ENCODE results near the gene PLPP1.

Gene PLPP1

DNA sequence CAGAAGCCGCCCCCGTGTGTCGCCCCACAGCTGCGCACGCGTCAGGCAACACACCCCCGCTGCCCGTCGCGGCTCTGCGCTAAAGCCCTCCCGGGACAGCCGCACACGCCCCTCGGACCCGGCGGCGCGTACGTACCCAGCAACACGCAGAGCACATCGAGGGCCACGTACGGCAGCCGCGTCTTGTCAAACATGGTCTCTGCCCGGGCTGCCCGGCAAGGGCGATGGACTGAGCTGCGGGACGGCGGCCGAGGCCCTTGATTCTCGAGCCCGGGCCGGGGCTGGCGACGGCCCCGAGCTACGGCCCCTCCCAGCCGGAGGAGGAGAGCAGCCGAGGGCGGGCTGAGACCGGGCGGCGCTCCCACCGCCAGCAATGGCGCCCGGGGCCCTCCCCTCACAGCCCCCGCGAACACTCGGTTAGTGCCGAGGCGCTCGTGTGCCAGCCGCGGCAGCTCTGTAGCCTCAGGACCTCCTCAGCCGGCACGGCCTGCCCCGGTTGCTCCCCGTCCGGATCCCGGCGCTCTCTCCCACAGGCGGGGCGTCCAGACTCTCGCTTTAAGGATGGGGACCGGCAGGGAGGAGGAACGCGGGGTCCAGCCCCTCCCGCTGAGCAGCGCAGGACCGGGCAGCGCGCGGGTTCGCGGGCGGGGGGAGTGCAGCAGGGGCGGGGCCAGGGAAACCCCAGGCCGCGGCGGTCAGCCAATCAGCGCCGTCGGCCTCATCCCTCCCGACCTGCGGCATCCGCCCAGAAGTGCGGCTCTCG lies at the start of gene PLPP1:
PLPP1 (minus strand) TSS at position 529 of the 763 bp plus-strand sequence; CDS start at position 194, 335 bp downstream.
- peak; percentile 80 for DNase-seq

GRCh38 chr5:55583578-55583977 lies 48.8 kb upstream of the PLPP1 start:
- DNase-seq = no peak

DNA sequence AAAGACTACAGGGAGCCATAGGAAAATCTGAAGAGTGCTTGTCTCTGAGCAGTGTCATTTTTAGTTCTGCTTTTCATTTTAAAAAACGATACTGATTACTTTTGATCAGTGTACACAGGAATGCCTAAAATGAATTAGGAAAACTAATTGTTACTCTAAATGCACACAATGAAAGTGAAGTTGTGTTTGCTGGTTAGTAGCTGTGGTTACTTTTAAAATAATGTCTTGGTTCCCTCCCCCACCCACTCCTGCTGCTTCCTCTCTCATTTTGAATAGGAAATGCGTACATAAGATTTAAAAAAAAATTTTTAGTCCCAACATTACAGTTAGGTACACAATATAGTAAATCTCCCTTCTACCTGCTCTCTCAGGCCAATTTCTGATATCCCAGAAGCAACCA lies 47.5 kb upstream of the PLPP1 start:
- DNase-seq = no peak

GRCh38 chr5:55580042-55580441 lies 45.3 kb upstream of the PLPP1 start:
- no peak for DNase-seq

DNA sequence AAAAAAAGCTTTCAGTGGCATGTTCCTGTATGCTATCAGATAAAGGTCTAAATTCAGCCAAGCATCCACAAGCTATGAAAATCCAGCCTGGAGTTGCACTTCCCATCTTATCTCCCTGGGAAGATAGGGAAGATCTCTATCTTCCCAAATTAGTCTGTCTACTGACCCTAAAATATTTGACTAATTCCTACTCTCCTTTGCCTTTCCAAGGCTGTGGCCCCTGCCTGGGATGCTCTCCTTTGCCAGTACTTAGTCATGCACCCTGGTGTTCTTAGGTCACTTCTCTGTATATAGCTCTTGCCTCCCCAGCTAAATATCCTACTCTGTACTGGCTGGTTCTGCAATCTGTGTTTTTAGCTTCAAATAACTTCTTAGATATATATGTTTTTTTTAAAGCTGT lies 44.0 kb upstream of the PLPP1 start:
- no peak for DNase-seq

DNA sequence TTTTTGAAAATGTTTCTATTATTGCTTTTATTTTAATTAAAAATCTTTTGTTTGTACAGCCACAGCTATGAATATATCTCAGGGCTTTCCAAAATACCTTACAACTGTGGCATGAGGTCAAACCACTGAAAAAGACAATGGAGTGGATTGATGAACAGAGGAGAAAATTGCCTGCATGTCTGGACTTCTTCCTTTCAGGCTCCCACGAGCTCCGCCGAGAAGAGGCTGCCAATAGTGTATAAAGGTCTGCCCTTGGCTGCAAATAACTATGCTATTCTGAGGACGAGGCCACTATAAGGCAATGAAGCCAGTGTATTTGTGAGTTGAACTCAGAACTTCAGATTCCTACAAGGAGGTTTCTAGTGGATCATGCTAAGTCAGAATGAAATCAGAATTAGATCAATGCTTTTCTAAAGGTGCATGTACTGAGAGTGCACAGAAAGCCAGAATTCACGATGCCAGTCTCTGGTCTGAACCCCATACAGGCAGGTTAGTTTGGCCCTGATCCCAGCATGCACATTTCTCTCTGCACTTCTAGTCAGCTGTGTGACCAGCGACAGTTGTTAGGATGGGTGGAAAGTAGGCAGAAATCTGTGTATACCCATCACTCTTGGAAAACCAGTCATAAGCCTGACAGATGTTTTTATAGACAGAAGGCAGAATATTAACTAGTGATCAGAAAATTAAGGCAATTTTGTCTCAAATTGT lies 42.7 kb upstream of the PLPP1 start:
- no peak for DNase-seq

- DNase-seq = no peak
Observed at GRCh38 chr5:55576661-55577060, 41.9 kb upstream of the PLPP1 start.

DNA sequence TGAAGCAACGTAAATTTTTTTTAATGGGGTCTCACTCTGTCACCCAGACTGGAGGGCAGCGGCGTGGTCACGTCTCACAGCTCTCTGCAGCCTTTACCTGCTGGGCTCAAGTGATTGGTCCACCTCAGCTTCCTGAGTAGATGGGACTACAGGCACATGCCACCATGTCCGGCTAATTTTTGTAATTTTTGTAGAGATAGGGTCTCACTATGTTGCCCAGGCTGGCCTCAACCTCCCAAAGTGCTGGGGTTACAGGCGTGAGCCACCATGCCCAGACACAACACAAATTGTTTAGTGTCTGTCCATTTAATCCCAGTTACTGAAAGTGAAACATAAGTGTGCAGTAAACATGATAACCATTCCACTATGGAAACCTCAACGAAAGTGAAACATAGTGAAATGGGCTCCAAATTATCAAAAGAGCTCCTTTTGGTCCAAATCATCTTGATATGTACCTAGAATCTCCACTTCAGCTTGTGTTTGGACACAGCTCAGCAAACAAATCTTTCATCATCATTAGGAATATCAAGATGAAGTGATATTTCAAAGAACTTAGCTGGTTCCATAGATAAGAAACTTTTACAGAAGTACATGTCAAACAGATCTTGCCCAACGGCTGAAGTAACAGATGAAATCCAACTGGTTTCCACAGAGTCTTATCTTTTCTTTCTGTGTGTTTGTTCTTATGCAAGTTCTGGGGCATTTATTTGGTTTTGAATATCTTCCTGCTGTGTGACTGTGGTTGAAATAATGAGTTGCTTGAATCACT lies 41.2 kb upstream of the PLPP1 start:
- DNase-seq = no peak

GRCh38 chr5:55572600-55572999 lies 37.8 kb upstream of the PLPP1 start:
- no peak for DNase-seq

DNA sequence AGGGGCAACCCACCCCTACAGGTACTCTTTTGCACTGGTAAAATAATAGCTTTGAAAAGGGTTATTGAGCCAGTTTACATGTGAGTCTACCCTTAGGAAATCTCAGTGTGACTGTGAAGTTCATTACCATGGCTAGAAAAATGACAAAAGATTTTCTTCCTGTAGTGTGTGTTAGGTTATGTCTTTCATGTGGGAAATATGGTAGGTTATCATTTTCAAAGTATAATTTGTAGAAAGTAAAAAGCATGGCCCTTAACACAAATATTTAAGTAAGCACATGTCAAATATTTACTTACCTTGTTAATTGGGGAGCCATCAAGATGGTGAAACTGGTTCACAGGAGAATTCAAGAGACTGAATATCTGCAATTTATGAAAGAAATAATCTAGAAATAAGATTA lies 37.3 kb upstream of the PLPP1 start:
- DNase-seq = no peak

GRCh38 chr5:55570570-55570969 lies 35.8 kb upstream of the PLPP1 start:
- no peak for DNase-seq

- DNase-seq = no peak
Observed at GRCh38 chr5:55570026-55570425, 35.3 kb upstream of the PLPP1 start.

DNA sequence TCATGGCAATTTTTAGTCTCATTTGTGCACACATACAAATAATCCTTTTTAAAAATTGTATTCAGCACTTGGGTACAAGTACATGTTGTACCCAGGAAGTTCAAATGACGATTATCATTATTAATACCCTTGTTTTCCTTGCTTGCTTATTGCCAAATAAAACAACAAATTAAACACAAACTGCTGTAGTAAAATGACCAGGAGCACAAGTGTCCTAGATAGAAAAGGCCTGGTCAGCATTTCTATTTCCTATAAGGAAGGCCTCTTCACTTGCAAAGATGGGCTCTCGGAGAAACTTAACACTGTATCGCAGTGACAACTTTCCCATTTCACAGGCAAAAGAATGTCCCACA lies 34.7 kb upstream of the PLPP1 start:
- DNase-seq = no peak

DNA sequence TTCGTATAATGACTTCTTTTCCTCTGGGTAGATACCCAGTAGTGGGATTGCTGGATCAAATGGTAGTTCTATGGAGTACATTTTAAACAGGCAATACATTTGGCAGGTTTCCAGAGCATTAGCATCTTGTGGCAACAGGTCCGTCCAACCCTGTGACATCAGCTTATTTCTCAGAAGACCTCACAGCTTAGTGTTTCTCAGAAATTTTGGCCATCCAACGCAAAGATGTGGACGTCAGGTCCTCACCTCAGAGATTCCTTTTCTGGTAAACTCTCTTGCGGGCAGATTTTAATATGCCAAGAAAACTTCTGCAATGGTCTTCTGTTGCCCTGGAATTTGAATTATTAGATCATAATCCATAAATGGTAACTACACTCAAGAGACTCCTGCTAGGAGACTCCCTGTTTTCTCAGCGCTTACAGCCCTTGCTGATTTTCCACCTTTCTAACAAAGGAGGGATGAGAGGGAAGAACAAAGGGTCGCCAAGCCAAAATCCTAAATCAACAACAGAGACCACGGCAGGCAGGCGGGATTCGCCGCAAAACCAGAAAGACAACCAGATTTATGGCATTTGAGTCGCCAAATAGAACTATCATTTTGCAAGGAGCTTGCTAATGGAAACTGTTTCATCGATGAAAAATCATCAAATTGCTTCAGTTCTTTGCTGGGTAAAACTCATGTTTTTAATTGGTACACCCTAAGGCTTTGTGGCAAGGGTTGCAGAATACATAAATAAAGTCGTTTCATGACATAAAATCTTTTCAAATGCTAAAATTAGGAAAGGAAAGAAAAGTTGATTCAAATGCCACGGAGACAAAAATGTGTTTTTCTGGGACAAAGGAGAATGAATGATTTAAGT lies 34.1 kb upstream of the PLPP1 start:
- no peak for DNase-seq

GRCh38 chr5:55564721-55565120 lies 30.0 kb upstream of the PLPP1 start:
- DNase-seq = no peak

- no peak for DNase-seq
Observed at GRCh38 chr5:55558484-55558883, 23.7 kb upstream of the PLPP1 start.

- no peak for DNase-seq
Observed at GRCh38 chr5:55557123-55557522, 22.4 kb upstream of the PLPP1 start.

DNA sequence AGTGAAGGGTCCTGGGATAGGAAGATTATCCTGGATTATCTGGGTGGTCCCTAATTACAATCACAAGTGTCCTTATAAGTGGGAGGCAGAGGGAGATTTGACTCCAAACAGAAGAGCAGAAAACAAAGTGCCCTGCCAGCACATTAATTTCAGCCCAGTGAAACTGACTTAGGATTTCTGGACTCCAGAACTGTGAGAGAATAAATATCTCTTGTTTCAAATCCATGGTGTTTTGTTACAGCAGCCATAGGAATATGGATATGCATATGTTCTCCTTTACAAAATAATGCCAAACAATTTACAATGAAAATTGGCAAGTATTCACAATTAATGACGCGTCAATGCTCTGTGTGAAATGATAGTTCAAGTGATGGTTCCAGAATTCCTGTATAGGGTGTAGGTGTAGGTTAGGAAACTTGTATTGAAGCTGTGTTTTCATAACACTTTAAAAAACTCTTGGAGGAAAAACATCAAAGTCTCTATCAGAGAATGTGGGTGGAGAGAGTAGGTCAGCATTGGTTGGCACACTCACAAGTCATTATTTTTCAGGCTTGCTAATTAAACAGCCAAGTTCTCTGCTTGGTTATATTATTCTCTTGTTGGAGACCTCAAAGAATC lies 19.9 kb upstream of the PLPP1 start:
- no peak for DNase-seq

DNA sequence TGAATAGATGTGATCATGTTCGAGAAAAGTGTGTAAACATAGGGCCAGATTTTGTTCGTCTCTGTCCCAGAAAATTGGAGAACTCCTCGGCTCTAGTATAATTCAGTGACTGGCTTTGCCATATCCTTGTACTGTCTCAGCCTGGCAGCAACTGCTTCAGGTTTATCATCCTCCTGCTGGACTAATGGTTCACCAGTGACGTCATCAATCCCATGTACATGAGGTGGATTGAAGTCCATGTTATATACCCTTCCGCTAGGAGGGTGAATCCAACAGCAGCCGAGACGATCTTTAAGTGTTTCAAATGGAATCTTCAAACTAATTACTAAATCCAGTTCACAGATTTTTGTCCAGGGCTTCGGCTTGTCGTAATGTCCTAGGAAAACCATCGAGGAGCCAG lies 17.1 kb upstream of the PLPP1 start:
- no peak for DNase-seq

DNA sequence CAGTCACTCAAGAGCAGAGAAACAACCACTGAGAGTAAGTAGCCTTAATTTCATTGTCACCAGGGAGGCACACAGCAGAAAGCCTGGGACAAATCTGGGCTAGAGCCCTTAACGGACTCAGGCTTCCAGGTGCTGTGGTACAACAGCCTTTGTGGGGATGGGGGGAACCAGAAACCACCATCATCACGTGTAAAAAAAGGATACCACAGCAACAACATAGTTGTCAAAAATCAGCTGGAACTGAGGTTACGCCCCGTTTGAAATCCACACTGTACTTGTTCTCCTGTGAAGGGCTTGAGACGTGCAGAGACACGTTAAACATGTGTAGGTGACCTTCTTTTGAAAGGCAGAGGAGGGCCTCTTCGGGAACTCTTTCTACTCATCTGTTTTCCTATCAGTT lies 16.6 kb upstream of the PLPP1 start:
- no peak for DNase-seq

- no peak for DNase-seq
Observed at GRCh38 chr5:55547781-55548180, 13.0 kb upstream of the PLPP1 start.

GRCh38 chr5:55546947-55547346 lies 12.2 kb upstream of the PLPP1 start:
- no peak for DNase-seq

DNA sequence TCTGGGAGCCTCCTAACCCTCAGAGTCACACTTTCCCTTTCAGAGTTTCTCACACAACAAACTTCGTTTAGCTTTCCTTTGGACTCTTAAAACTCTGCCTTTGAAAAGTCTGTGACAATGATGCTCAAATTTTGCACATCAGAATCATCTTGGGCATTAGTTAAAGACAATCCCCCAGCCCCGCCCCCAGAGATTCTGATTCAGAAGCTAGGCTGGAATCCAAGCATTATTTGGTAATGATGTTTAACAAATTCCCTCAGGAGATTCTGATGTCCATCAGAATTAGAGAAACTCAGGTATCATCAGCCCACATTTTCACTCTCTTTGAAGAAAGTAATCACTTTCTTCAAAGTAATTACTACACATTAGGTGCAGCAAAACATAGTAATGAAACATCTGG lies 9.6 kb upstream of the PLPP1 start:
- no peak for DNase-seq

Data from kidney glomerular epithelial cell (primary cell).